ENCODE results near the gene C12orf75.
"Not testable (repeated sequence)": the region's sequence is repeated elsewhere in the genome, so short reads cannot be mapped to it uniquely, and the experiment has no call there.

C12orf75 gene

GRCh38 chr12:105382771-105383622 lies 52.5 kb downstream of the C12orf75 start:
- DNase-seq: peak; percentile 69

GRCh38 chr12:105384220-105384619 lies 53.7 kb downstream of the C12orf75 start:
- DNase-seq: no peak

- no peak for DNase-seq
Observed at GRCh38 chr12:105384916-105385535, 54.5 kb downstream of the C12orf75 start.

- DNase-seq: no peak
Observed at GRCh38 chr12:105386431-105386830, 55.9 kb downstream of the C12orf75 start.

GRCh38 chr12:105391231-105391630 lies 60.7 kb downstream of the C12orf75 start:
- no peak for DNase-seq

- no peak for DNase-seq
Observed at GRCh38 chr12:105393587-105393986, 63.1 kb downstream of the C12orf75 start.

- DNase-seq: no peak
Observed at GRCh38 chr12:105396024-105396423, 65.5 kb downstream of the C12orf75 start.

- no peak for DNase-seq
Observed at GRCh38 chr12:105396983-105397382, 66.5 kb downstream of the C12orf75 start.

GRCh38 chr12:105398930-105399329 lies 68.4 kb downstream of the C12orf75 start:
- DNase-seq: no peak

- DNase-seq: no peak
Observed at GRCh38 chr12:105399428-105400081, 69.1 kb downstream of the C12orf75 start.

GRCh38 chr12:105400227-105400626 lies 69.7 kb downstream of the C12orf75 start:
- DNase-seq: no peak

GRCh38 chr12:105401198-105401597 lies 70.7 kb downstream of the C12orf75 start:
- no peak for DNase-seq

GRCh38 chr12:105402366-105402765 lies 71.9 kb downstream of the C12orf75 start:
- DNase-seq: no peak

- no peak for DNase-seq
Observed at GRCh38 chr12:105403095-105403494, 72.6 kb downstream of the C12orf75 start.

GRCh38 chr12:105404134-105404533 lies 73.6 kb downstream of the C12orf75 start:
- DNase-seq: not testable (repeated sequence)

GRCh38 chr12:105406497-105406896 lies 76.0 kb downstream of the C12orf75 start:
- peak; percentile 36 for DNase-seq

- DNase-seq: no peak
Observed at GRCh38 chr12:105409279-105409678, 78.8 kb downstream of the C12orf75 start.

- peak; percentile 99 for DNase-seq
Observed at GRCh38 chr12:105409801-105410471, 79.4 kb downstream of the C12orf75 start.

GRCh38 chr12:105413911-105414487 lies 83.5 kb downstream of the C12orf75 start:
- DNase-seq: no peak

- no peak for DNase-seq
Observed at GRCh38 chr12:105417732-105418131, 87.2 kb downstream of the C12orf75 start.

- DNase-seq: no peak
Observed at GRCh38 chr12:105418229-105418628, 87.7 kb downstream of the C12orf75 start.

- DNase-seq: no peak
Observed at GRCh38 chr12:105418821-105419291, 88.4 kb downstream of the C12orf75 start.

GRCh38 chr12:105419606-105420005 lies 89.1 kb downstream of the C12orf75 start:
- peak; percentile 7 for DNase-seq
